ENCODE measurements around the gene C11orf98.

The C11orf98 gene

DNA sequence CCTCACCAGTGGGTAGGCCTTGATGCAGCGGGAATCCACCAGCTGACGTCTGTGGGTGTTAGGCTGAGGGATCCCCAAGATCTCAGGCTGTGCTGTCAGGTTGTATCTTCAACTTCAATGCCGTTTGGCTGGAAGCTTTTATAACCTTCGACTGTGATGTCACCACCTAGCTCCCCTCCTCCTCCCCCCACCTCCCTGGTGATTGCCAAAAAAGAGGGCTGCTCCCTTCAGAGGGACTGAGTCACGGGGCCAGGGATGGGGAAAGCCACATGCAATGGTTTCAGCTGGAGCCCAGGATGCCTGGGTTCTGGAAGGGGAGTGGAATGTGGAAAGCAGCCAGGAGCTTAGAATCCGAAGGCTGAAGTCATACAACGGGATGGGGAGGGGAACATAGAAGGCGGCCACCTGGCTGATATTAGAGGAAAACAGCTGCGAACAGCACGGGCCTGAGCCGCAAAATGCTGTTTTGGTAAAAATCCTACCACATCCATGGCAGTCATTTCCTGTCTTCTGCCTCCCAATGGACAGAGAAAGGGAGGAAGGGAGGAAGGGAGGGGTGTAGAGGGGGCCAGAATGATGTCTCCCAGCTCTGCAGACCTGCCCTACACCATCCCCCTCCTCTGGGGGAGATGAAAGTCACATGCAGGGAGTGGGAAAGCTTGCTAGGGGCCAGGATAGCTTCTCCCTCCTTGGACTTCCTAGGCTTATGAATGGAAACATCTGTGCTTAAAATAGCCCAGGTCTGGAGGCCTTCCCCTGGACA is 24.6 kb upstream of the C11orf98 start, which contains the start of gene LRRN4CL:
LRRN4CL (minus strand) TSS at position 110 of the 763 bp plus-strand sequence. CDS start 1,022 bp downstream, outside the sequence.
- H3K27me3 ChIP-seq (ENCODE audit: insufficient read depth, low read depth, severe bottlenecking): no peaks in the 10 kb centered on the region
- peaks cover 45% of the 10 kb centered on the region for H3K36me3 ChIP-seq
- no peaks in the 10 kb centered on the region for H3K9me3 ChIP-seq (ENCODE audit: severe bottlenecking)
- peak within 1 kb of the TSS; percentile 44 for H3K27ac ChIP-seq
- DNase-seq: no peak
- TF ChIP-seq, protein P1, sequence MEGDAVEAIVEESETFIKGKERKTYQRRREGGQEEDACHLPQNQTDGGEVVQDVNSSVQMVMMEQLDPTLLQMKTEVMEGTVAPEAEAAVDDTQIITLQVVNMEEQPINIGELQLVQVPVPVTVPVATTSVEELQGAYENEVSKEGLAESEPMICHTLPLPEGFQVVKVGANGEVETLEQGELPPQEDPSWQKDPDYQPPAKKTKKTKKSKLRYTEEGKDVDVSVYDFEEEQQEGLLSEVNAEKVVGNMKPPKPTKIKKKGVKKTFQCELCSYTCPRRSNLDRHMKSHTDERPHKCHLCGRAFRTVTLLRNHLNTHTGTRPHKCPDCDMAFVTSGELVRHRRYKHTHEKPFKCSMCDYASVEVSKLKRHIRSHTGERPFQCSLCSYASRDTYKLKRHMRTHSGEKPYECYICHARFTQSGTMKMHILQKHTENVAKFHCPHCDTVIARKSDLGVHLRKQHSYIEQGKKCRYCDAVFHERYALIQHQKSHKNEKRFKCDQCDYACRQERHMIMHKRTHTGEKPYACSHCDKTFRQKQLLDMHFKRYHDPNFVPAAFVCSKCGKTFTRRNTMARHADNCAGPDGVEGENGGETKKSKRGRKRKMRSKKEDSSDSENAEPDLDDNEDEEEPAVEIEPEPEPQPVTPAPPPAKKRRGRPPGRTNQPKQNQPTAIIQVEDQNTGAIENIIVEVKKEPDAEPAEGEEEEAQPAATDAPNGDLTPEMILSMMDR (IDR thresholded peaks at IDR 0.05; ENCODE audit: low read depth, low read length): no peak
- H3K4me3 ChIP-seq (ENCODE audit: low read depth, low read length): no peak within 1 kb of the TSS

- Histone ChIP-seq H3K36me3 (peaks cover 35% of the 10 kb centered on the region), H3K9me3 (ENCODE audit: severe bottlenecking) (no peaks in the 10 kb centered on the region), H3K27ac (no peak overlapping the region), H3K4me3 (ENCODE audit: low read depth, low read length) (no peak overlapping the region), H3K27me3 (ENCODE audit: insufficient read depth, low read depth, severe bottlenecking) (no peaks in the 10 kb centered on the region)
- no peak for DNase-seq
- TF ChIP-seq, protein P1 (IDR thresholded peaks at IDR 0.05; ENCODE audit: low read depth, low read length): no peak
Measured at GRCh38 chr11:62688491-62688890, 23.5 kb upstream of the C11orf98 start.

GRCh38 chr11:62687508-62688396 is 22.7 kb upstream of the C11orf98 start:
- Histone ChIP-seq H3K27me3 (ENCODE audit: insufficient read depth, low read depth, severe bottlenecking) (no peaks in the 10 kb centered on the region), H3K27ac (no peak overlapping the region), H3K36me3 (peaks cover 28% of the 10 kb centered on the region), H3K4me3 (ENCODE audit: low read depth, low read length) (no peak overlapping the region), H3K9me3 (ENCODE audit: severe bottlenecking) (no peaks in the 10 kb centered on the region)
- DNase-seq: no peak
- TF ChIP-seq, protein P1 (IDR thresholded peaks at IDR 0.05; ENCODE audit: low read depth, low read length): no peak

DNA sequence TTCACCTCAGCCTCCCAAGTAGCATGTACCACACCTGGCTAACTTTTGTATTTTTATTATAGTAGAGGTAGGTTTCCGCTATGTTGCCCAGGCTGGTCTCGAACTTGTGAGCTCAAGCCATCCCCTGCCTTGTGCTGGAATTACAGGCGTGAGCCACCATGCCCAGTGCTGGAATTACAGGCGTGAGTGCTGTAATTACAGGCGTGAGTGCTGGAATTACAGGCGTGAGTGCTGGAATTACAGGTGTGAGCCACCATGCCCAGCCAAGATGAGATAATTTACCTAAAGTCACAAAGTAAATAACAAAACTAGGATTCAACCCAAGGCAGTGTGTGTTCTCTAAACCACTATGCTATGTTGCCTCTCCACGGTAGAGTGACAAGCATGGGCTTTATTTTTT is 17.5 kb upstream of the C11orf98 start:
- H3K27me3 ChIP-seq (ENCODE audit: insufficient read depth, low read depth, severe bottlenecking): no peaks in the 10 kb centered on the region
- TF ChIP-seq, protein P1 (IDR thresholded peaks at IDR 0.05; ENCODE audit: low read depth, low read length): no peak
- no peak overlapping the region for H3K4me3 ChIP-seq (ENCODE audit: low read depth, low read length)
- H3K36me3 ChIP-seq: peaks cover 9% of the 10 kb centered on the region
- no peak for DNase-seq
- H3K27ac ChIP-seq: no peak overlapping the region
- no peaks in the 10 kb centered on the region for H3K9me3 ChIP-seq (ENCODE audit: severe bottlenecking)

- Histone ChIP-seq H3K36me3 (peaks cover 26% of the 10 kb centered on the region), H3K9me3 (ENCODE audit: severe bottlenecking) (no peaks in the 10 kb centered on the region), H3K27me3 (ENCODE audit: insufficient read depth, low read depth, severe bottlenecking) (no peaks in the 10 kb centered on the region), H3K27ac (peak overlapping the region; percentile 1), H3K4me3 (ENCODE audit: low read depth, low read length) (no peak overlapping the region)
- DNase-seq: peak; percentile 68
- TF ChIP-seq, protein P1 (IDR thresholded peaks at IDR 0.05; ENCODE audit: low read depth, low read length): peak; percentile 78
Measured at GRCh38 chr11:62680825-62681240, 15.8 kb upstream of the C11orf98 start.
